DND-41 (cell line): ENCODE data around the gene SMCO2.

ENCODE experiments used
- ATAC-seq: fragments of 200-7000 bp; cut with Tn5 transposase; 3 replicates; pipeline ENCODE4 v1.9.1; 2021; ENCODE audit warnings: low read depth; ENCODE audit not compliant: insufficient read depth
- DNase-seq: peaks from one replicate; pipeline ENCODE4 v3.0.0-alpha.2; 2020
- H2AFZ ChIP-seq: 2 replicates; pipeline ENCODE4 v1.6.0; 2012; ENCODE audit warnings: low read depth, low read length
- H3K27ac ChIP-seq: 2 replicates; pipeline ENCODE4 v1.5.1; 2012; ENCODE audit warnings: low read length, inconsistent platforms
- H3K27me3 ChIP-seq: fragments of 200-600 bp; sonication (generic); 2 replicates; pipeline ENCODE4 v1.6.0; 2012; ENCODE audit warnings: low read length, mild to moderate bottlenecking, inconsistent platforms; ENCODE audit not compliant: insufficient read depth, poor library complexity
- H3K36me3 ChIP-seq: 2 replicates; pipeline ENCODE4 v1.5.1; 2012; ENCODE audit warnings: low read length, inconsistent platforms; ENCODE audit not compliant: insufficient read depth
- H3K4me1 ChIP-seq: 2 replicates; pipeline ENCODE4 v1.5.1; 2012; ENCODE audit warnings: mild to moderate bottlenecking, low read length; ENCODE audit not compliant: insufficient read depth
- H3K4me2 ChIP-seq: 2 replicates; pipeline ENCODE4 v1.6.0; 2012; ENCODE audit warnings: mild to moderate bottlenecking, moderate library complexity, low read length, inconsistent platforms; ENCODE audit not compliant: insufficient read depth
- H3K4me3 ChIP-seq, 2 experiments: fragments of 200-600 bp in 1 of 2; shearing (Covaris generic) in 1 of 2; 2 replicates each; pipeline ENCODE4 v1.5.1; 2012 to 2016; ENCODE audit warnings: inconsistent platforms in 2 of 2, low read length in 2 of 2, mild to moderate bottlenecking in 2 of 2, low read depth in 1 of 2, moderate library complexity in 1 of 2
- H3K79me2 ChIP-seq: 2 replicates; pipeline ENCODE4 v1.6.0; 2012; ENCODE audit warnings: low read length, inconsistent platforms; ENCODE audit not compliant: insufficient read depth
- H3K9ac ChIP-seq: 2 replicates; pipeline ENCODE4 v1.6.0; 2012; ENCODE audit warnings: low read depth, mild to moderate bottlenecking, inconsistent platforms, low read length, moderate library complexity
- H3K9me3 ChIP-seq: 2 replicates; pipeline ENCODE4 v1.5.1; 2012; ENCODE audit warnings: low read length, moderate library complexity, mild to moderate bottlenecking, inconsistent platforms; ENCODE audit not compliant: insufficient read depth, severe bottlenecking
- H4K20me1 ChIP-seq: 2 replicates; pipeline ENCODE4 v1.6.0; 2012; ENCODE audit warnings: low read length; ENCODE audit not compliant: insufficient read depth
- CTCF ChIP-seq: IDR thresholded peaks from 2 replicates; pipeline ENCODE4 v1.5.1; 2012; ENCODE audit warnings: borderline replicate concordance, low read length, moderate library complexity, mild to moderate bottlenecking; ENCODE audit not compliant: poor library complexity, severe bottlenecking; ENCODE audit errors: extremely low read depth
- EZH2 ChIP-seq: IDR thresholded peaks from 3 replicates; pipeline ENCODE4 v1.6.1; 2012; ENCODE audit warnings: borderline replicate concordance, low read depth, mild to moderate bottlenecking, moderate library complexity, low read length, inconsistent platforms; ENCODE audit not compliant: severe bottlenecking

SMCO2 gene

DNA sequence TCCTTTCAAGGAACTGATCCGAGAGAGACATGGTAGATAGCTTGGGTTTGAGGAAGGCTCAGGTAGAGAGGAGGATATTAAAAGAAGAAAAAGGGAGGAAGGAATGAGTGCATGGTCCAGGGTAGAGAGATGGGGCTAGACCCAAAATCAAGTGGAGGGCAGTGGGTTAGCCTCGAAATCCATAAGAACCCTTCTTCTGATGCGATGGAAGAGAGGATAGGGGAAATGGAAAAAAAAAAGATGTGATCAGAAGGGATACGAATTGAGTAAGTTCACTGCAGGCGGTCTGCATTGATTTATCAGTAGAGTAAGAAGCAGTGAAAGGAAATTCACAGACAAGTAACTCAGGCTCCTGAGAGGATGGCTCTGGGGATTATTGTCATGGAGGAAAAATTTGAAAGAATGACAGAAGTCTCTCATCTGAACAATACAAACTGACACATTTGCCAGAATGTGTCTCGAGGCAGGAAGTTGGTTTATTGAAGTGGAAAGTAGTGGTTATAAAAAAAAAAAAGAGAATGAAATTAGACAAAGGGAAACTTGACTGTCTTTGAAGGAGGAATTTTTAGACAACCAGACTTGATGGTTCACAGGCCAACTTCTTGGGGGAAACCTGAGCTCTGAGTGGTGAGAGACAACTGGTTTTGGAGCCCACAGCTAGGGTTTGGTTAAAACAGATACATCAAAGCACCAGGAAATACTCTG, 87.7 kb downstream of the SMCO2 start:
- peak; percentile 95 for ATAC-seq
- Histone ChIP-seq H3K9ac (no peak overlapping the region), H2AFZ (no peak overlapping the region), H3K9me3 (no peaks in the 10 kb centered on the region), H3K4me2 (peak overlapping the region; percentile 26; the same call in 1 of the 2 replicates), H3K79me2 (no peaks in the 10 kb centered on the region), H3K4me1 (peaks cover 27% of the 10 kb centered on the region), H3K36me3 (no peaks in the 10 kb centered on the region), H3K4me3 (no peak overlapping the region), H4K20me1 (no peaks in the 10 kb centered on the region), H3K27me3 (no peaks in the 10 kb centered on the region), H3K27ac (peak overlapping the region; percentile 71)
- TF ChIP-seq EZH2 = no peak
- TF ChIP-seq CTCF = no peak
- peak; percentile 69 for DNase-seq

- no peaks in the 10 kb centered on the region for H3K79me2 ChIP-seq
- no peak overlapping the region for H3K9ac ChIP-seq
- H3K27me3 ChIP-seq = no peaks in the 10 kb centered on the region
- no peak overlapping the region for H3K4me3 ChIP-seq
- no peaks in the 10 kb centered on the region for H4K20me1 ChIP-seq
- peak overlapping the region; percentile 26; the same call in 1 of the 2 replicates for H3K4me2 ChIP-seq
- DNase-seq (no peak), ATAC-seq (peak; percentile 66)
- H3K9me3 ChIP-seq = no peaks in the 10 kb centered on the region
- H2AFZ ChIP-seq = no peak overlapping the region
- peaks cover 27% of the 10 kb centered on the region for H3K4me1 ChIP-seq
- no peaks in the 10 kb centered on the region for H3K36me3 ChIP-seq
- no peak for TF ChIP-seq EZH2
- TF ChIP-seq CTCF = no peak
- peak overlapping the region; percentile 71 for H3K27ac ChIP-seq
These were observed 88.2 kb downstream of the SMCO2 start for GRCh38 chr12:27534765-27535161.

DNA sequence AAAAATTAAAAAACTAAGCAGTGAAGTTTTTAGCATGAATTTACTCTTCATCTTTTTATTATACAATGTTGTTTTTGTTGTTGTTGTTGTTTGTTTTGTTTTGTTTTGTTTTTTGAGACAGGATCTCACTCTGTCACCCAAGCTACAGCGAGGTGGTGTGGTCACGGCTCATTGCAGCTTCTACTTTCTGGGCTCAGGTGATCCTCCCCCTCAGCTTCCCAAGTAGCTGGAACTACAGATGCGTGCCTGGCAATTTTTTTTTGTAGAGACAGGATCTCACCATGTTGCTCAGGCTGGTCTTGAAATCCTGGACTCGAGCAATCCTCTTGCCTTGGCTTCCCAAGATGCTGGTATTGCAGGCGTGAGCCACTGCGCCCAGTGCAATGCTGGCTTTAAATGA, 88.8 kb downstream of the SMCO2 start:
- no peak overlapping the region for H3K27ac ChIP-seq
- no peak overlapping the region for H3K9ac ChIP-seq
- DNase-seq = no peak
- H3K4me3 ChIP-seq = no peak overlapping the region
- no peak for ATAC-seq
- no peaks in the 10 kb centered on the region for H3K9me3 ChIP-seq
- H3K4me2 ChIP-seq = peak overlapping the region; percentile 26; the same call in 1 of the 2 replicates
- H3K79me2 ChIP-seq = no peaks in the 10 kb centered on the region
- TF ChIP-seq EZH2 (no peak), CTCF (no peak)
- no peaks in the 10 kb centered on the region for H3K27me3 ChIP-seq
- peaks cover 27% of the 10 kb centered on the region for H3K4me1 ChIP-seq
- H2AFZ ChIP-seq = no peak overlapping the region
- no peaks in the 10 kb centered on the region for H3K36me3 ChIP-seq
- H4K20me1 ChIP-seq = no peaks in the 10 kb centered on the region
